ENCODE results near the gene TEX29. TPM values are rescaled to one million over a fixed set of nuclear protein-coding genes. Genes with fewer than 3 reads are reported as not detected.

The TEX29 gene
- total RNA-seq, 1 experiment from 2014 or later: 0.33 TPM

DNA sequence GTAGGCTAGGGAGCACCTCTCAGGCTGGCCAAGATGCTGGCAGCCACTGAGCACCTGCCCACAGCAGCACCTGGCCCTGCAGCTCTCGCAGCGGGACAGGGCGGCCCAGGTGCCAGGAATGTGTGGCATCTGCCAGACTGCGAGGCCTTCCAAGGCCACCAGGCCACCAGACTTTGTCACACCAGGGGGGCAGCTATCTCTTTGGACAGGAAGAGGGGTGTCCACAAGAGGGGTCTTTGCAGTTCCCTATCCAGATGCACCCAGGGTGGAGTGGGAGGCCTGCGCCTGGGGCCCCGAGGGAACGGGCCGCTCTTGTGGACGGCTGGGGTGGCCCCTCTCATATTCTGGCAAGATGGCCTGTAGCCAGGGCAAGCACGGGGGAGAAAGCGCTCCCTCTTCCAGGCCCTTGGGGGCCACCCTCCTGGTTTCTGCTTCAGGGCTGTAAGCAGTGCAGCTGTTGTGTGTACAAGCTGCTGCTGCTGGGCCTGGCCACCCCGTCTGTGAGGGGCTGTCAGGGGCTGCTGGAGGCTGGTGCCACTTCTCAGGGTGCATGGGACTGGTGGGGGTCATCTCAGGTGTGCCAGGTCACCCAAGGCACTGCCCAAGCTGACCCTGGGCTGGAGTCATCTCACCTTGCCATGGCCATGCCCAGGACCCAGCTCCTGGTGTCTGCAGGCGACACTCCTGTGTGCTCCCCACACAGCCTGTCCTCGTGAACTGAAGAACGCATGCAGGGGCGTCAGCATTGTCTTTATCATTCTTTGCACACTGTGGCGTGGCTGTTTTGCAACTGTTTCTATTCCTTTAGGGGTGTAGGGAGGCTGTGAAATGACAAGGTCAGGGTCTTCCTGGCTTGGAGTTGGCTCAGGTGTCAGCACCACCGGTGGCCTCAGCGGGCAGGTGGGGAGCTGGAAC, 1.8 kb downstream of the TEX29 start:
- WGBS (ENCODE audit: extremely low coverage, insufficient read length, low lambda C conversion rate): no CpG with 5 or more reads among the region's 19 CpGs

More for the DNA sequence above, 1.8 kb downstream of the TEX29 start:
- no peak overlapping the region for H3K18ac ChIP-seq (ENCODE audit: insufficient read length, low read depth, low read length)
- H3K9me3 ChIP-seq (ENCODE audit: control insufficient read depth, low read depth, low read length): no peaks in the 10 kb centered on the region
- H2BK5ac ChIP-seq (ENCODE audit: insufficient read length, low read length): no peak overlapping the region
- no peak overlapping the region for H2BK15ac ChIP-seq (ENCODE audit: low read depth, low read length)
- no peak overlapping the region for H2BK120ac ChIP-seq (ENCODE audit: low read depth, low read length, poor library complexity, severe bottlenecking)
- TF ChIP-seq, protein P1, sequence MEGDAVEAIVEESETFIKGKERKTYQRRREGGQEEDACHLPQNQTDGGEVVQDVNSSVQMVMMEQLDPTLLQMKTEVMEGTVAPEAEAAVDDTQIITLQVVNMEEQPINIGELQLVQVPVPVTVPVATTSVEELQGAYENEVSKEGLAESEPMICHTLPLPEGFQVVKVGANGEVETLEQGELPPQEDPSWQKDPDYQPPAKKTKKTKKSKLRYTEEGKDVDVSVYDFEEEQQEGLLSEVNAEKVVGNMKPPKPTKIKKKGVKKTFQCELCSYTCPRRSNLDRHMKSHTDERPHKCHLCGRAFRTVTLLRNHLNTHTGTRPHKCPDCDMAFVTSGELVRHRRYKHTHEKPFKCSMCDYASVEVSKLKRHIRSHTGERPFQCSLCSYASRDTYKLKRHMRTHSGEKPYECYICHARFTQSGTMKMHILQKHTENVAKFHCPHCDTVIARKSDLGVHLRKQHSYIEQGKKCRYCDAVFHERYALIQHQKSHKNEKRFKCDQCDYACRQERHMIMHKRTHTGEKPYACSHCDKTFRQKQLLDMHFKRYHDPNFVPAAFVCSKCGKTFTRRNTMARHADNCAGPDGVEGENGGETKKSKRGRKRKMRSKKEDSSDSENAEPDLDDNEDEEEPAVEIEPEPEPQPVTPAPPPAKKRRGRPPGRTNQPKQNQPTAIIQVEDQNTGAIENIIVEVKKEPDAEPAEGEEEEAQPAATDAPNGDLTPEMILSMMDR (conservative IDR thresholded peaks at IDR 0.05): no peak
- H3K4me2 ChIP-seq (ENCODE audit: insufficient read depth, insufficient read length, low read length): no peak overlapping the region
- H4K8ac ChIP-seq (replicated peaks; ENCODE audit: insufficient read length, low read depth, low read length): no peak overlapping the region
- H4K91ac ChIP-seq (ENCODE audit: insufficient read length, low read depth, low read length): no peak overlapping the region
- peak overlapping the region in 1 of 3 experiments; percentile 55; a peak in 2 of 7 replicates for H3K27ac Mint-ChIP-seq
- H3K27me3 Mint-ChIP-seq (ENCODE audit: low read depth): no peaks in the 10 kb centered on the region
- H3K14ac ChIP-seq (ENCODE audit: insufficient read depth, low read length): no peak overlapping the region
- no peak overlapping the region for H3K23ac ChIP-seq (ENCODE audit: insufficient read length, low read depth, low read length)
- no peak overlapping the region for H3K56ac ChIP-seq (ENCODE audit: insufficient read length, low read depth, low read length)
- no peak overlapping the region for H3K4me3 Mint-ChIP-seq
- H3K9ac ChIP-seq (ENCODE audit: extremely low read depth, insufficient read length, low read length): no peak overlapping the region
- H2BK12ac ChIP-seq (ENCODE audit: insufficient read length, low read depth, low read length): no peak overlapping the region
- H2AK5ac ChIP-seq (ENCODE audit: insufficient read length, low read length): no peak overlapping the region
- H3K4ac ChIP-seq (ENCODE audit: low read depth, low read length): no peak overlapping the region
- DNase-seq: peak; percentile 24
- H3K9me3 Mint-ChIP-seq: no peaks in the 10 kb centered on the region; a peak in 1 of 5 replicates
- no peak overlapping the region for H2AFZ ChIP-seq (ENCODE audit: low read length)
- H4K20me1 ChIP-seq (ENCODE audit: control insufficient read depth, insufficient read depth, insufficient read length): no peaks in the 10 kb centered on the region
- no peaks in the 10 kb centered on the region for H3K27me3 ChIP-seq (ENCODE audit: insufficient read depth, low read length)
- no peaks in the 10 kb centered on the region for H3K79me2 ChIP-seq (ENCODE audit: insufficient read depth, low read length)
- H3K27ac ChIP-seq (ENCODE audit: insufficient read length, low read depth, low read length): no peak overlapping the region
- no peak overlapping the region for H2BK20ac ChIP-seq (ENCODE audit: low read depth, low read length, poor library complexity, severe bottlenecking)
- no peak overlapping the region for H4K5ac ChIP-seq (ENCODE audit: insufficient read length, low read depth, low read length)
- H3K23me2 ChIP-seq (ENCODE audit: insufficient read length, low read depth, low read length, poor library complexity, severe bottlenecking): no peaks in the 10 kb centered on the region
- no peak overlapping the region for H3T11ph ChIP-seq (ENCODE audit: low read length)
- H3K79me1 ChIP-seq (ENCODE audit: insufficient read depth, low read depth, low read length, poor library complexity, severe bottlenecking): no peaks in the 10 kb centered on the region
- H3K4me1 ChIP-seq (ENCODE audit: insufficient read depth, low read length): no peaks in the 10 kb centered on the region
- no peaks in the 10 kb centered on the region; a peak in 1 of 7 replicates for H3K36me3 Mint-ChIP-seq (ENCODE audit: insufficient read depth in 1 of 3, low read depth in 3 of 3)
- H3K4me1 Mint-ChIP-seq: peaks cover 7 to 9% of the 10 kb centered on the region in 2 experiments; a peak in 3 of 4 replicates
